NCI-H2171 treated with DMSO at 0.1 percent for 48 hours (cell line): ENCODE measurements around the gene CEBPG.
A peak's percentile ranks its signal among the peaks of the same experiment; 100 is the strongest.

Source experiments
- DNase-seq: peaks from one replicate; lab custom pipeline; 2025; lab: John Stamatoyannopoulos, UW

The CEBPG gene

GRCh38 chr19:33373453-33374235, at the start of gene CEBPG:
CEBPG (plus strand) TSS chr19:33373709; CDS start chr19:33379240, 5,531 bp downstream.
- peak; percentile 79 for DNase-seq

- no peak for DNase-seq
These were observed 48.9 kb upstream of the CEBPG start for GRCh38 chr19:33324628-33325027.

- peak; percentile 5 for DNase-seq
These were observed 47.6 kb upstream of the CEBPG start for GRCh38 chr19:33325920-33326319.

GRCh38 chr19:33329060-33329459, 44.4 kb upstream of the CEBPG start:
- DNase-seq: no peak

- DNase-seq: no peak
These were observed 43.8 kb upstream of the CEBPG start for GRCh38 chr19:33329736-33330135.

- DNase-seq: no peak
These were observed 41.3 kb upstream of the CEBPG start for GRCh38 chr19:33332248-33332647.

- DNase-seq: no peak
These were observed 40.4 kb upstream of the CEBPG start for GRCh38 chr19:33333151-33333550.

GRCh38 chr19:33333642-33334041, 39.9 kb upstream of the CEBPG start:
- DNase-seq: no peak

GRCh38 chr19:33334271-33334670, 39.2 kb upstream of the CEBPG start:
- no peak for DNase-seq

- DNase-seq: no peak
These were observed 38.1 kb upstream of the CEBPG start for GRCh38 chr19:33335446-33335845.

- DNase-seq: no peak
These were observed 34.2 kb upstream of the CEBPG start for GRCh38 chr19:33339016-33339984.

GRCh38 chr19:33340991-33341390, 32.5 kb upstream of the CEBPG start:
- no peak for DNase-seq

- no peak for DNase-seq
These were observed 30.2 kb upstream of the CEBPG start for GRCh38 chr19:33343301-33343700.

- peak; percentile 12 for DNase-seq
These were observed 29.5 kb upstream of the CEBPG start for GRCh38 chr19:33343859-33344572.

- no peak for DNase-seq
These were observed 29.0 kb upstream of the CEBPG start for GRCh38 chr19:33344573-33344925.

- no peak for DNase-seq
These were observed 28.3 kb upstream of the CEBPG start for GRCh38 chr19:33345163-33345562.

- DNase-seq: no peak
These were observed 26.8 kb upstream of the CEBPG start for GRCh38 chr19:33346665-33347064.

- no peak for DNase-seq
These were observed 26.2 kb upstream of the CEBPG start for GRCh38 chr19:33347300-33347699.

GRCh38 chr19:33348301-33349010, 25.1 kb upstream of the CEBPG start:
- no peak for DNase-seq

- DNase-seq: no peak
These were observed 23.9 kb upstream of the CEBPG start for GRCh38 chr19:33349319-33350289.
